Thyroid gland (tissue), 4 donors: ENCODE data around the gene CCDC88A. TPM values are rescaled to one million over a fixed set of nuclear protein-coding genes. Genes with fewer than 3 reads are reported as not detected.

ENCODE experiments used
- DNase-seq, 2 donors: peaks; one replicate each; pipeline ENCODE4 v3.0.0-alpha.2; 2019
- H3K27ac ChIP-seq, 3 donors: fragments of 200-600 bp; sonication (generic); 1 replicate in 2 of 3; 2 replicates in 1 of 3; pipeline ENCODE4 v1.5.1; 2016 to 2019; ENCODE audit warnings: mild to moderate bottlenecking in 1 of 3, moderate library complexity in 1 of 3
- H3K27me3 ChIP-seq: fragments of 200-600 bp; sonication (generic); one replicate; pipeline ENCODE4 v1.5.1; 2019
- H3K36me3 ChIP-seq, 2 donors: fragments of 200-600 bp; sonication (generic); one replicate each; pipeline ENCODE4 v1.5.1; 2016 to 2019
- H3K4me1 ChIP-seq, 2 donors: fragments of 200-600 bp; sonication (generic); one replicate each; pipeline ENCODE4 v1.5.1; 2017 to 2019
- H3K4me3 ChIP-seq, 3 donors: fragments of 200-600 bp; sonication (generic); replicated peaks in 1 of 3; 1 replicate in 2 of 3; 2 replicates in 1 of 3; pipeline ENCODE4 v1.5.1; 2016; ENCODE audit warnings: mild to moderate bottlenecking in 1 of 3
- H3K9me3 ChIP-seq: fragments of 200-600 bp; sonication (generic); one replicate; pipeline ENCODE4 v1.5.1; 2017
- POLR2A ChIP-seq, 2 donors: fragments of 450-650 bp; IDR thresholded peaks; one replicate each; pipeline ENCODE4 v1.6.1; 2017; ENCODE audit warnings: antibody characterized with exemption in 2 of 2, mild to moderate bottlenecking in 2 of 2, moderate library complexity in 1 of 2
- WGBS, 2 donors: methylation state at CpG; one replicate each; pipeline ENCODE4 v1.1.5; 2017; 5-methylcytosine and 5-hydroxymethylcytosine counted together
- intact Hi-C: fragments of 100-400 bp; cut with DNase I; formaldehyde crosslinking; loops from one replicate; pipeline ENCODE4 v1.15.1; 2023
- total RNA-seq, 4 donors: library from RNA; depleted of rRNA; stranded (reverse); fragments of >200 nt; gene quantifications; one replicate each; pipeline ENCODE4 v1.2.3, GENCODE V29; 2016
- TF ChIP-seq, protein P1 (sequence below), 6 experiments: fragments of 200-600 bp in 3 of 6; fragments of 450-650 bp in 3 of 6; sonication (generic) in 3 of 6; IDR thresholded peaks; one replicate each; pipeline ENCODE4 v1.5.1; 2016 to 2019; ENCODE audit warnings: antibody characterized with exemption in 6 of 6, mild to moderate bottlenecking in 2 of 6, inconsistent platforms in 1 of 6, moderate library complexity in 1 of 6

The CCDC88A gene
- total RNA-seq, 4 donors from 2014 or later = 35.9 to 51.5 (median 42.5) TPM

DNA sequence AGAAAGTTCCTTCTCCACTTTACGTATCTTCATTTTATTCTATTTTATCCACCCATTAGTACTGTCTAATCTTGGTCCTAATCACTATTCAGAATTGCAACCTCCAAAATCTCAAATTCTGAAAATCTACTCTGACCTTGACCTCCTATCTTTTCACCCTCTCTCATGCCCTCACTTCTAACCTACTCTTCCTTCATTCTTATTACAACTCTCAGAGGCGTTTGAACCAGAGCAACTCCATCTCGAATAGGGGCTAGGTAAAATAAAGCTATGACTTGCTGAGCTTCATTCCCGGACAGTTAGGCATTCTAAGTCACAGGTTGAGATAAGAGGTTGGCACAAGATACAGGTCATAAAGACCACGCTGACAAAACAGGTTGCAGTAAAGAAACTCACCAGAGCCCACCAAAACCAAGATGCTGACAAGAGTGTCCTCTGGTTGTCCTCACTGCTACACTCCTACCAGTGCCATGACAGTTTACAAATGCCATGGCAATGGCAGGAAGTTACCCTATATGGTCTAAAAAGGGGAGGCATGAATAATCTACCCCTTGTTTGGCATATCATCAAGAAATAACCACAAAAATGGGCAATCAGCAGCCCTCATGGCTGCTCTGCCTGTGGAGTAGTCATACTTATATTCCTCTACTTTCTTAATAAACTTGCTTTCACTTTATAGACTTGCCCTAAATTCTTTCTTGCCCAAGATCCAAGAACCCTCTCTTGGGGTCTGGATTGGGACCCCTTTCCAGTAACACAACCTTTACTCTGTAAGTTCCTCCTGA is 11.4 kb downstream of the CCDC88A start:
- TF ChIP-seq, protein P1, sequence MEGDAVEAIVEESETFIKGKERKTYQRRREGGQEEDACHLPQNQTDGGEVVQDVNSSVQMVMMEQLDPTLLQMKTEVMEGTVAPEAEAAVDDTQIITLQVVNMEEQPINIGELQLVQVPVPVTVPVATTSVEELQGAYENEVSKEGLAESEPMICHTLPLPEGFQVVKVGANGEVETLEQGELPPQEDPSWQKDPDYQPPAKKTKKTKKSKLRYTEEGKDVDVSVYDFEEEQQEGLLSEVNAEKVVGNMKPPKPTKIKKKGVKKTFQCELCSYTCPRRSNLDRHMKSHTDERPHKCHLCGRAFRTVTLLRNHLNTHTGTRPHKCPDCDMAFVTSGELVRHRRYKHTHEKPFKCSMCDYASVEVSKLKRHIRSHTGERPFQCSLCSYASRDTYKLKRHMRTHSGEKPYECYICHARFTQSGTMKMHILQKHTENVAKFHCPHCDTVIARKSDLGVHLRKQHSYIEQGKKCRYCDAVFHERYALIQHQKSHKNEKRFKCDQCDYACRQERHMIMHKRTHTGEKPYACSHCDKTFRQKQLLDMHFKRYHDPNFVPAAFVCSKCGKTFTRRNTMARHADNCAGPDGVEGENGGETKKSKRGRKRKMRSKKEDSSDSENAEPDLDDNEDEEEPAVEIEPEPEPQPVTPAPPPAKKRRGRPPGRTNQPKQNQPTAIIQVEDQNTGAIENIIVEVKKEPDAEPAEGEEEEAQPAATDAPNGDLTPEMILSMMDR (IDR thresholded peaks at IDR 0.05) = no peak
- TF ChIP-seq POLR2A (IDR thresholded peaks at IDR 0.05) = no peak
- Histone ChIP-seq H3K27ac (no peak overlapping the region), H3K4me1 (peaks cover 9 to 10% of the 10 kb centered on the region in 2 donors), H3K9me3 (no peaks in the 10 kb centered on the region), H3K4me3 (no peak overlapping the region), H3K36me3 (no peaks in the 10 kb centered on the region), H3K27me3 (no peaks in the 10 kb centered on the region)
- intact Hi-C loops = no loop called here
- 76 to 77% methylated on average over 5 of the region's 5 CpGs for WGBS, 2 donors
- DNase-seq = no peak

DNA sequence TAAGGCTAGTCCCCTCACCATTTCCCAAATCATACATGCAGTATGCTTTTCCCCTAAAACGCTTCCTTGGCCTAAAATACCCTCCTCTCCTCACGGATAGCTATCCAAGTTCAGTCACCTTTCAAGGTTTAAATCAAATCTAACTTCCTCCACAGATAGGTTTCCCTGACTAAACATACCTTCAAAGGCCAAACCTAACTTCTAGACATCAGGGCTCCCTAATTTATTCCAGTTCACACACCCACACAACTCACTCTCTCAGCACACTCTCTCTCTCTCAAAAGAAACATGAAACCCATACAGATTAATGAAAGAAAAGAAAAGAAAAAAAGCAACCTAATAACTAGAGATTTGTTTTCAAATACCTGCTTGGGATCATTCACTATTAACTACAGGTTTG is 14.5 kb downstream of the CCDC88A start:
- no peaks in the 10 kb centered on the region for H3K9me3 ChIP-seq
- intact Hi-C loops = no loop called here
- 94 to 96% methylated on average over 2 of the region's 2 CpGs for WGBS, 2 donors
- TF ChIP-seq, protein P1 (IDR thresholded peaks at IDR 0.05) = no peak
- no peak for TF ChIP-seq POLR2A (IDR thresholded peaks at IDR 0.05)
- peaks cover 9 to 10% of the 10 kb centered on the region in 2 donors for H3K4me1 ChIP-seq
- no peaks in the 10 kb centered on the region for H3K27me3 ChIP-seq
- H3K4me3 ChIP-seq = no peak overlapping the region
- no peak for DNase-seq
- no peak overlapping the region for H3K27ac ChIP-seq
- H3K36me3 ChIP-seq = no peaks in the 10 kb centered on the region

DNA sequence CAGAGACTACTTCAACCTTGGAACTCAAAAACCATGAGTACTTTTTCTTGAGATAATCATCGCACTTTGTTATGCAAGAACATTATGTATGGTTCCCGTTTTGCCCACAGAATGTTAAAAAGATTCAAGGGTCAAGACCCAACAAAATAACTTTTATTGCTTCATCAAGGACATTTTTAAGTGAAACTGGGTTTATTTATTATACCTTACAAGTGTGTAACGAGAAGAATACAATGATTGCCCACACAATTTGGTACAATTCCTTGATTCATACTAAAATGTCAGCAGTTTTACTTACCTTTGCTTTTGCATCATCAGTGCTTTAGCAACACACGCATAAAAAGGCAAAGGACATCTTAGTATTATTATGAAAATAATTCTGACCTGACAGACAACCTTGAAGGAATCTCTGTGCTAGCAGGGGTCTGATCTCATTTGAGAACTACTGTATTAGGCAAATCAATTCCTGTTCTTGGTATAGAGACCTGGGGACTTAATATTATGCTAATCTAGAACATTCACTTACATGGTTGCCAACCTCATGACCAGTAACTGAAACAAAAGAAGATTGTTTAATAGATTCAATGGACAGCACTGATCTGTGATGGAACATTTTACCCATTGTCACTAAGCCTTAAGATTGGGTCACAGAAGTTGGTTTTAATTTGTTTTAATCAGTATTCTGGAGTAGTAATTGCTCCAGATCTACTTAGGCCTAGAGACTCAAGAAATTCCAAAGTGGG is 16.2 kb downstream of the CCDC88A start:
- H3K4me1 ChIP-seq = peaks cover 2% of the 10 kb centered on the region in 2 donors
- TF ChIP-seq POLR2A (IDR thresholded peaks at IDR 0.05) = no peak
- TF ChIP-seq, protein P1 (IDR thresholded peaks at IDR 0.05) = no peak
- no peaks in the 10 kb centered on the region for H3K9me3 ChIP-seq
- 89 to 92% methylated on average over 4 of the region's 4 CpGs for WGBS, 2 donors
- no peaks in the 10 kb centered on the region for H3K36me3 ChIP-seq
- H3K27me3 ChIP-seq = no peaks in the 10 kb centered on the region
- intact Hi-C loops = no loop called here
- H3K27ac ChIP-seq = no peak overlapping the region
- H3K4me3 ChIP-seq = no peak overlapping the region
- DNase-seq = no peak

DNA sequence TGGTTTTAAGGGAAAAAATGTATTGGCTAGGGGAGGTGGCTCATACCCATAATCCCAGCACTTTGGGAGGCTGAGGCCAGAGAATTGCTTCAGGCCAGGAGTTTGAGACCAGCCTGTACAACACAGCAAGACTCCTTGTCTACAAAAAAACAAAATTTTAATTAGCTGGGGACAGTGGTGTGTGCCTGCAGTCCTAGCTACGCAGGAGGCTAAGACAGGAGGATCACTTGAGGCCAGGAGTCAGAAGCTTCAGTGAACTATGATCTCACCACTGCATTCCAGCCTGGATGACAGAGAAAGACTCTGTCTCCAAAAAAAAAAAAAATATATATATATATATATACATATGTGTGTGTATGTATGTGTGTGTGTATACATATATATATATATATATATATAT is 18.5 kb downstream of the CCDC88A start:
- Histone ChIP-seq H3K27ac (no peak overlapping the region), H3K9me3 (no peaks in the 10 kb centered on the region), H3K27me3 (no peaks in the 10 kb centered on the region), H3K4me3 (no peak overlapping the region), H3K4me1 (no peaks in the 10 kb centered on the region), H3K36me3 (no peaks in the 10 kb centered on the region)
- intact Hi-C loops = no loop called here
- TF ChIP-seq POLR2A (IDR thresholded peaks at IDR 0.05) = no peak
- TF ChIP-seq, protein P1 (IDR thresholded peaks at IDR 0.05) = no peak
- WGBS, 2 donors = 100% methylated on average over 1 of the region's 1 CpG
- DNase-seq = no peak

DNA sequence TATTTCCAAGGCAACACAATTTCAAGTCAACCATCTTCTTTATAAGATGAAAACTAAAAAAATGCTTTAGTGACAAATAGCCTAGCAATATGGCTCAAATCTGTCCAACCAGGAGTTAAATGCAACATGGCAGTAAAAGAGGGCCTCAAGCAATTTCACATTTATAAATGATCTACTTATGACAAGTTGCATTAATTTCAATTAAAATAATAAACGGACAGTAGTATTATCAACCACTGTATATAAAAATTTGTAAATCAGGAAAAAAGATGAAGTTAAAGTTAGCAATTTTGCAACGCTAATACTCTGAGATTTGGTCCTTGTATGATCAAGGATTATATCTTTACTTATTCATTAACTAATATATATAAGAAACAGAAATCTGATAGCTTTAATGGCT is 19.3 kb downstream of the CCDC88A start:
- DNase-seq = no peak
- Histone ChIP-seq H3K36me3 (no peaks in the 10 kb centered on the region), H3K9me3 (no peaks in the 10 kb centered on the region), H3K4me3 (no peak overlapping the region), H3K27me3 (no peaks in the 10 kb centered on the region), H3K27ac (no peak overlapping the region), H3K4me1 (no peaks in the 10 kb centered on the region)
- intact Hi-C loops = no loop called here
- TF ChIP-seq, protein P1 (IDR thresholded peaks at IDR 0.05) = no peak
- TF ChIP-seq POLR2A (IDR thresholded peaks at IDR 0.05) = no peak
- 89 to 96% methylated on average over 2 of the region's 2 CpGs for WGBS, 2 donors
